ENCODE data around the gene ART1. TPM values are rescaled to one million over a fixed set of nuclear protein-coding genes. Genes with fewer than 3 reads are reported as not detected.

Gene ART1
- total RNA-seq, 1 donor from 2014 or later = 1.0 TPM

- peaks cover 40% of the 10 kb centered on the region for H3K36me3 ChIP-seq
- no peak for ATAC-seq
- intact Hi-C loops (cut with DNase I) = no loop called here
Measured at GRCh38 chr11:3664032-3664630, 19.2 kb downstream of the ART1 start.

GRCh38 chr11:3665336-3666022, 20.6 kb downstream of the ART1 start:
- TF ChIP-seq, protein P1, sequence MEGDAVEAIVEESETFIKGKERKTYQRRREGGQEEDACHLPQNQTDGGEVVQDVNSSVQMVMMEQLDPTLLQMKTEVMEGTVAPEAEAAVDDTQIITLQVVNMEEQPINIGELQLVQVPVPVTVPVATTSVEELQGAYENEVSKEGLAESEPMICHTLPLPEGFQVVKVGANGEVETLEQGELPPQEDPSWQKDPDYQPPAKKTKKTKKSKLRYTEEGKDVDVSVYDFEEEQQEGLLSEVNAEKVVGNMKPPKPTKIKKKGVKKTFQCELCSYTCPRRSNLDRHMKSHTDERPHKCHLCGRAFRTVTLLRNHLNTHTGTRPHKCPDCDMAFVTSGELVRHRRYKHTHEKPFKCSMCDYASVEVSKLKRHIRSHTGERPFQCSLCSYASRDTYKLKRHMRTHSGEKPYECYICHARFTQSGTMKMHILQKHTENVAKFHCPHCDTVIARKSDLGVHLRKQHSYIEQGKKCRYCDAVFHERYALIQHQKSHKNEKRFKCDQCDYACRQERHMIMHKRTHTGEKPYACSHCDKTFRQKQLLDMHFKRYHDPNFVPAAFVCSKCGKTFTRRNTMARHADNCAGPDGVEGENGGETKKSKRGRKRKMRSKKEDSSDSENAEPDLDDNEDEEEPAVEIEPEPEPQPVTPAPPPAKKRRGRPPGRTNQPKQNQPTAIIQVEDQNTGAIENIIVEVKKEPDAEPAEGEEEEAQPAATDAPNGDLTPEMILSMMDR (IDR thresholded peaks at IDR 0.05) = no peak
- ATAC-seq = peak in 1 of 2 donors; percentile 6
- intact Hi-C loops (cut with DNase I) = no loop called here
- no peak for DNase-seq
- no peaks in the 10 kb centered on the region for H3K27me3 ChIP-seq (ENCODE audit: low read depth)
- H3K27ac ChIP-seq = no peak overlapping the region
- no peaks in the 10 kb centered on the region for H3K4me1 ChIP-seq
- no peak overlapping the region for H3K4me3 ChIP-seq
- peaks cover 51% of the 10 kb centered on the region for H3K36me3 ChIP-seq
- no peaks in the 10 kb centered on the region for H3K9me3 ChIP-seq

More at GRCh38 chr11:3664032-3664630, 19.2 kb downstream of the ART1 start:
- H3K27me3 ChIP-seq (ENCODE audit: low read depth) = no peaks in the 10 kb centered on the region
- no peaks in the 10 kb centered on the region for H3K4me1 ChIP-seq
- TF ChIP-seq, protein P1 (IDR thresholded peaks at IDR 0.05) = no peak
- no peaks in the 10 kb centered on the region for H3K9me3 ChIP-seq
- no peak for DNase-seq
- no peak overlapping the region for H3K27ac ChIP-seq
- H3K4me3 ChIP-seq = no peak overlapping the region

DNA sequence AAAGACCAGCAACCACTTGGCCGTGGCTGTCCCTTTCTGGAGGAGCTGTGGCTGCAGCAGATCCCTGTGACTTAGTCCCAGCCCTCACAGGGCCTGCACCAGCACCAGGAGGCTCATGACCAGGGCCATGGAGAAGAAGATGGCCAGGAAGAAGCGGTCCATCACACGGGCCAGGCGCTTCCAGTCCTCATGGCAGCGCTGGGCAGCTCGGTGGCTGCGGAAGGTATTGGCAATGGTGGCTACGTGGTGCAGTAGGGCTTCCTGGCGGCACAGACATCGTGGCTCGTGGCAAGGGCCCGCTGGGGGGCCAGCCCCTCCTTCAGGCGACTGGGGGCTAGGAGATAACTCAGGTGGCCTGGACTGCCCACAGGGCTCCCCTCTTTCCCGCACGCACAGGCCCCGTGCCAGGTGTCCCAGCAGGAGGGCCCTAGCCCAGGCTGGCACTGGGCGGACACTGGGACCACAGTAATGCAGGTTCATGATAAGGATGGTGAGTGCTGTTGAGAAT, 21.1 kb downstream of the ART1 start:
- no peak for DNase-seq
- no peak for ATAC-seq

DNA sequence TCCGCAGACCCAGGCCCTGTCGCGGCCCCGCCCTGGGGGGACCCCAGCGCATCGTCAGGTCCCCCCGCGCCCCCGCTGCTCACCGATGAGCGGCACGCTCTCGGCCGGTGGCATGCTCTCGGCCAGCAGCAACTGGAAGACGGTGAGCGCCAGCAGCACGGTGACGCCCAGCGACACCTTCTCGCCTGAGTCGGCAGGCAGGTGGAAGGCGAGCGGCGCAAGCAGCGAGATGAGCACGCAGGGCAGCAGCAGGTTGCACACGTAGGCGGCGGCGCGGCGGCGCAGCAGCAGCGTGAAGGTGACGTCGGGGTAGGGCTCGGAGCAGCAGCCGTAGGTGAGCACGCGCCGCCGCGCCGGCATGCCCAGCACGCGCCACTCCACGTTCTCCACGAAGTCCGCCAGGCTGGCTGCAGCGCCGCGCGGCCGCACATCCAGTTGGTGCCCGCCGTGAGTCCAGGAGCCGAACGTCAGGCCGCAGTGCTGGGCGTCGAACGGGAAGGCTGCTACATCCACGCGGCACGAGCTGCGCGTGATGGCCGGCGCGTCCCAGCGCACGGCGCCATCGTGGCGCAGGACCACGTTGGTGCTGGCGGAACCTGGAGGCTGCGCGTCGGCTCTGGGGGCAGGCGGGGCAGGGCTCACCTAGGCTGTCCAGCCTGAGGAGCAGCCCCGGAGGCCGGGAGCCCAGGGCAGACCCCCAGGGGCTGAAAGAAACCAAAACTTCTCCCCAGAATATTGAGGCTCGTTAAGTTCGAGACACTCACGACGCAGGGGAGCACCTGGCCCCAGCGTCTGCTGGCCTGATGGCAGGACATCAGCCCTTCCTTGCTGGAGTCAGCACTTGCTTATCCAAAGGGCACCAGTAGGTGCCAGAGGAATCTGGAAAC, 22.5 kb downstream of the ART1 start:
- TF ChIP-seq, protein P1 (IDR thresholded peaks at IDR 0.05) = no peak
- Histone ChIP-seq H3K27me3 (ENCODE audit: low read depth) (no peaks in the 10 kb centered on the region), H3K4me3 (no peak overlapping the region), H3K36me3 (peaks cover 69% of the 10 kb centered on the region), H3K4me1 (no peaks in the 10 kb centered on the region), H3K27ac (no peak overlapping the region), H3K9me3 (no peaks in the 10 kb centered on the region)
- DNase-seq (no peak), ATAC-seq (no peak)
- intact Hi-C loops (cut with DNase I) = no loop called here

More for the DNA sequence above, 21.1 kb downstream of the ART1 start:
- peaks cover 56% of the 10 kb centered on the region for H3K36me3 ChIP-seq
- TF ChIP-seq, protein P1 (IDR thresholded peaks at IDR 0.05) = no peak
- H3K4me1 ChIP-seq = no peaks in the 10 kb centered on the region
- intact Hi-C loops (cut with DNase I) = no loop called here
- no peak overlapping the region for H3K27ac ChIP-seq
- no peaks in the 10 kb centered on the region for H3K27me3 ChIP-seq (ENCODE audit: low read depth)
- no peak overlapping the region for H3K4me3 ChIP-seq
- H3K9me3 ChIP-seq = no peaks in the 10 kb centered on the region

GRCh38 chr11:3669128-3669527, 24.2 kb downstream of the ART1 start:
- Histone ChIP-seq H3K27me3 (ENCODE audit: low read depth) (no peaks in the 10 kb centered on the region), H3K36me3 (peaks cover 86% of the 10 kb centered on the region), H3K27ac (no peak overlapping the region), H3K9me3 (no peaks in the 10 kb centered on the region), H3K4me1 (no peaks in the 10 kb centered on the region), H3K4me3 (no peak overlapping the region)
- intact Hi-C loops (cut with DNase I) = no loop called here
- peak in 1 of 2 donors; percentile 5 for ATAC-seq
- no peak for DNase-seq
- TF ChIP-seq, protein P1 (IDR thresholded peaks at IDR 0.05) = no peak
